Parathyroid adenoma (tissue), 2 donors: ENCODE data around the gene ATG5.

Experiments
- H2AFZ ChIP-seq: fragments of 300-600 bp; sonication (generic); one replicate; pipeline ENCODE4 v1.7.0; 2017; ENCODE audit warnings: antibody characterized with exemption, mild to moderate bottlenecking
- H3K27ac ChIP-seq: fragments of 300-600 bp; sonication (generic); one replicate; pipeline ENCODE4 v1.7.0; 2017
- H3K27me3 ChIP-seq: fragments of 300-600 bp; sonication (generic); one replicate; pipeline ENCODE4 v1.7.0; 2017; ENCODE audit warnings: low read length; ENCODE audit not compliant: control insufficient read depth, insufficient read depth
- H3K36me3 ChIP-seq: fragments of 300-600 bp; sonication (generic); one replicate; pipeline ENCODE4 v1.7.0; 2017; ENCODE audit warnings: low read length; ENCODE audit not compliant: control insufficient read depth, insufficient read depth
- H3K4me1 ChIP-seq: fragments of 300-600 bp; sonication (generic); one replicate; pipeline ENCODE4 v1.7.0; 2017; ENCODE audit warnings: control low read depth
- H3K4me2 ChIP-seq: fragments of 300-600 bp; sonication (generic); one replicate; pipeline ENCODE4 v1.7.0; 2017; ENCODE audit warnings: low read length
- H3K4me3 ChIP-seq: fragments of 300-600 bp; sonication (generic); one replicate; pipeline ENCODE4 v1.7.0; 2017; ENCODE audit warnings: low read depth, low read length
- H3K79me2 ChIP-seq: fragments of 300-600 bp; sonication (generic); one replicate; pipeline ENCODE4 v1.7.0; 2017; ENCODE audit warnings: control low read depth
- H3K9ac ChIP-seq: fragments of 300-600 bp; sonication (generic); one replicate; pipeline ENCODE4 v1.7.0; 2017; ENCODE audit warnings: mild to moderate bottlenecking
- H3K9me3 ChIP-seq: fragments of 300-600 bp; sonication (generic); one replicate; pipeline ENCODE4 v1.7.0; 2017; ENCODE audit warnings: low read length; ENCODE audit not compliant: control insufficient read depth
- TF ChIP-seq, protein P1 (sequence below): fragments of 300-600 bp; sonication (generic); IDR thresholded peaks from one replicate; pipeline ENCODE4 v1.7.0; 2017; ENCODE audit warnings: antibody characterized with exemption, mild to moderate bottlenecking
- donor health status: primary hyperparathyroidism.

Gene ATG5

DNA sequence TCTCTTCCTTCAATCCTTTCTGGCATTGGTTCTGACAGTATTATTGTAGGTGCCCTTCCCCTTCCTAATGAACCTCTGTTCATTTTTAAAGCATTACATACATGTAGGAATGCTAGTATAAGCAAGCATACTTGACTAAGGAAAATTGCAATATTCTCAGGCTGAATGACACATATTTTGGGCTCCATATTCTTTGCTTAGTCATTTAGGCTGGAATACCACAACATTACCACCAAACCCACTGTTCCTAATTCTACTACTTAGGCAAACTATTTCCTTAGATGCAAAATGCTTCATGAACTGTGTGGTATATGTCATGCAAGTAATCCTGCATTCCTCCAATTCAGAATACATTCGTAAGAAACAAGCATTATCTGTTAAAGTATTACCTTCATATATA lies 125.6 kb downstream of the ATG5 start:
- no peak overlapping the region for H2AFZ ChIP-seq
- H3K27me3 ChIP-seq, result no peaks in the 10 kb centered on the region
- H3K27ac ChIP-seq, result no peak overlapping the region
- H3K4me2 ChIP-seq, result no peak overlapping the region
- no peaks in the 10 kb centered on the region for H3K79me2 ChIP-seq
- TF ChIP-seq, protein P1, sequence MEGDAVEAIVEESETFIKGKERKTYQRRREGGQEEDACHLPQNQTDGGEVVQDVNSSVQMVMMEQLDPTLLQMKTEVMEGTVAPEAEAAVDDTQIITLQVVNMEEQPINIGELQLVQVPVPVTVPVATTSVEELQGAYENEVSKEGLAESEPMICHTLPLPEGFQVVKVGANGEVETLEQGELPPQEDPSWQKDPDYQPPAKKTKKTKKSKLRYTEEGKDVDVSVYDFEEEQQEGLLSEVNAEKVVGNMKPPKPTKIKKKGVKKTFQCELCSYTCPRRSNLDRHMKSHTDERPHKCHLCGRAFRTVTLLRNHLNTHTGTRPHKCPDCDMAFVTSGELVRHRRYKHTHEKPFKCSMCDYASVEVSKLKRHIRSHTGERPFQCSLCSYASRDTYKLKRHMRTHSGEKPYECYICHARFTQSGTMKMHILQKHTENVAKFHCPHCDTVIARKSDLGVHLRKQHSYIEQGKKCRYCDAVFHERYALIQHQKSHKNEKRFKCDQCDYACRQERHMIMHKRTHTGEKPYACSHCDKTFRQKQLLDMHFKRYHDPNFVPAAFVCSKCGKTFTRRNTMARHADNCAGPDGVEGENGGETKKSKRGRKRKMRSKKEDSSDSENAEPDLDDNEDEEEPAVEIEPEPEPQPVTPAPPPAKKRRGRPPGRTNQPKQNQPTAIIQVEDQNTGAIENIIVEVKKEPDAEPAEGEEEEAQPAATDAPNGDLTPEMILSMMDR, result no peak
- H3K4me3 ChIP-seq, result no peak overlapping the region
- no peaks in the 10 kb centered on the region for H3K9me3 ChIP-seq
- H3K36me3 ChIP-seq, result no peaks in the 10 kb centered on the region
- no peaks in the 10 kb centered on the region for H3K4me1 ChIP-seq
- H3K9ac ChIP-seq, result no peak overlapping the region

DNA sequence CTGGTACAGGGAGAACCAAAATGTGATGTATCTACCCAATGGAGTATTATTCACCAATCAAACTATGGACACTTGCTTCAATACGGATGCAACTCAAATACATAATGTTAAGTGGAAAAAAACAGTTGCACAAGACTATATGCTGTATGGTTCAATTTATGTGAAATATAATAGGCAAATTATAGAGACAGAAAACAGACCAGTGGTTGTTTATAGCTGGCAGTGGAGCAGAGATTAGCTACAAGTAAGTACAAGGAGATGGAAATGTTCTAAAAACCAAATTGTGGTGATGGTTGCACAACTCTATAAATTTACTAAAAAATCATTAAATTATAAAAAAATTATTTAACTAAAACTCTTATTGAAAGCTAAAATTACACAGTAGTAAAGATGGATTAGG lies 126.2 kb downstream of the ATG5 start:
- no peak overlapping the region for H2AFZ ChIP-seq
- no peaks in the 10 kb centered on the region for H3K27me3 ChIP-seq
- TF ChIP-seq, protein P1, result no peak
- H3K4me1 ChIP-seq, result no peaks in the 10 kb centered on the region
- no peaks in the 10 kb centered on the region for H3K9me3 ChIP-seq
- H3K79me2 ChIP-seq, result no peaks in the 10 kb centered on the region
- H3K9ac ChIP-seq, result no peak overlapping the region
- no peak overlapping the region for H3K27ac ChIP-seq
- no peaks in the 10 kb centered on the region for H3K36me3 ChIP-seq
- no peak overlapping the region for H3K4me2 ChIP-seq
- no peak overlapping the region for H3K4me3 ChIP-seq

DNA sequence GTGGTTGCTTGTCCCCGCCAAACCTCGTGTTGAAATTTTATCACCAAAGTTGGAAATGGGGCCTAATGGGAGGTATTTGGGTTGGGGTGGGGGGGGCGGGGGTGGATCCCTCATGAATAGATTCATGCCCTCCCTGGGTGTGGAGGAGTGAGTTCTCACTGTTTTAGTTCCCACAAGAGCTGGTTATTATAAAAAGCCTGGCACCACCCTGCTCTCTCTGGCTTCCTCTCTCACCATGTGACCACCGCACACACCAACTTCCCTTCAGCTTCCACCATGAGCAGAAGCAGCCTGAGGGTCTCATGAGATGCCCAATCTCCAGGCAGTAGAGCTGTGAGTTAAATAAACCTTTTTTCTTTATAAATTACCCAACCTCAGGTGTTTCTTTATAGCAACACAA lies 128.1 kb downstream of the ATG5 start:
- Histone ChIP-seq H3K27ac (no peak overlapping the region), H3K79me2 (no peaks in the 10 kb centered on the region)
- TF ChIP-seq, protein P1, result no peak

DNA sequence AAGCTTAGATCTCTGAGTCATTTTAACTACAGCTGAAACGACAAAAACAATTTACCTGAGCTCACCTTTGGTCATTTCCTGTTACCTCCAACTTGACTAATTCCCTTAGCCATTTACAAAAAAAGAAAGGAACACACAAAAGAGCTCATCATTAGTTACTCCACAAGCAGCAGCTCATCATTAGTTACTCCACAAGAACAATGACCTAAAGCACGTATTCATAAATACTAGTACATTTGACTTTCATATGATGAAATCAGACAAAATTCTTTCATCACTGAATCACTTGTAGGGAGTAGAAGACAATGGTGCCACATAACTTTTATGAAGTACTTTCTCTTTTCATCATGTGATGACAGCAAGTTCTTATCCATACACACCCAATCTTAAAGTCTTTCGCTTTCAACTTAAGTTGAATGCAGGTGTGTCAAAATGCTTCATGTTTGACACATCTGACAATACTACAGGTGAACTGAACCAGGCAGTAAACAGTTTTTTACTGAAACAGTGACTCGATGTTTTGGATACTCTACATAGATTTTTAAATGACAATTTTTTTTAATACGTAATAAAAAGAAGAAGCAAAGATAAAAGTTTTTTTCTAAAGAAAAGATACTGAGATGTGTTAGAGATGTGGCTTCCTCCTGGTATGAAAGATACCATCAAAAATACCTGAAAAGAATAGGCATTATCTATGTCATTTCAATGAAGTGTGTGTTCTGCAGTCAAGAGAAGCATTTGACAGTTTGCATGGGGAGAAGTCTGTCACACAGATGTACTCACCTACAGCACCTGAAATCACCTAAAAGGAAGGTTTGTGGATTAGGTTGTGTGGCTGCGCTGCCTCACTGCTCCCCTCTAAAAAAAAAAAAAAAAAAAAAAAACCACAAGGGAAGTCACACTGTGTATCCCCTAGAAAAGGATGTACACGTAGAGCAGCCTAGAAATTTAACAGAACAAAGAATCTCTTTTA lies 130.3 kb downstream of the ATG5 start:
- Histone ChIP-seq H3K9me3 (no peaks in the 10 kb centered on the region), H2AFZ (no peak overlapping the region), H3K4me3 (no peak overlapping the region), H3K27me3 (no peaks in the 10 kb centered on the region), H3K79me2 (no peaks in the 10 kb centered on the region), H3K27ac (no peak overlapping the region), H3K4me2 (no peak overlapping the region), H3K4me1 (no peaks in the 10 kb centered on the region), H3K36me3 (no peaks in the 10 kb centered on the region), H3K9ac (no peak overlapping the region)
- TF ChIP-seq, protein P1, result no peak

More for the DNA sequence above, 128.1 kb downstream of the ATG5 start:
- Histone ChIP-seq H3K9me3 (no peaks in the 10 kb centered on the region), H3K36me3 (no peaks in the 10 kb centered on the region), H3K4me1 (no peaks in the 10 kb centered on the region), H3K27me3 (no peaks in the 10 kb centered on the region), H3K4me2 (no peak overlapping the region), H2AFZ (no peak overlapping the region), H3K4me3 (no peak overlapping the region), H3K9ac (no peak overlapping the region)
